Raji (cell line): Measurements from ENCODE around the gene SLC8B1.

Experiments used
- POLR2A ChIP-seq: IDR thresholded peaks from 2 replicates; pipeline ENCODE4 v1.6.1; 2011; ENCODE audit warnings: low read depth, low read length, control low read depth; ENCODE audit not compliant: insufficient read depth

The SLC8B1 gene

DNA sequence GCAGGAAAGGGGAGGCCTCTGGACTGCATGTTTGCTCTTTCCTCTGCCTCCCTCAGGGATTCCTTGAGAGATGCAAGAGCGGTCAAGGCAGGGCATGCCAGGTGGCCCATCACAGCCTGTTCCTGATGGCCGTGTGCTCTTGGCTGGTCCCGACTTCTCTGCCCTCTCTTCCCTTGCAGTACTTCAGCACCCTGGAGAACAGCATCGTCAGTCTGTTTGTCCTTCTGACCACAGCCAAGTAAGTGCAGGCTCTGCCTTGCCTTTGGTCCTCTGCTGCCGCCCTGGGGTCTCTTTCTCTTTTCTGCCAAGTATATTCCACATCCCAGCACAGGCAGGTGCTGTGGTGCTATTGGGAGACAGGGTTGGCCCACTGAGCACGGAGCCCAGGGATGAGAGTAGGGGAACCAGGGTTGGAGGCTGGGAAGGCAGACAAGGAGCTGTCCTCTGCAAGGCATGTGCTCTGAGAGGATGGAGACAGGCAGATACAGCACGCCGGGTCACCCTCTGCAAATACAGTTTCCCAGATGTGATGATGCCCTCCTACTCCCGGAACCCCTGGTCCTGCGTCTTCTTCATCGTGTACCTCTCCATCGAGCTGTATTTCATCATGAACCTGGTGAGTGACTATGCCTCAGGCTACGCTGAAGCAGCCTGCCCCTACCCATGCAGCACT, 61.7 kb downstream of the SLC8B1 start:
- no peak for TF ChIP-seq POLR2A

- TF ChIP-seq POLR2A = no peak
These were observed 62.9 kb downstream of the SLC8B1 start for GRCh38 chr12:113271853-113272561.

- TF ChIP-seq POLR2A = no peak
These were observed 63.5 kb downstream of the SLC8B1 start for GRCh38 chr12:113271466-113271852.

DNA sequence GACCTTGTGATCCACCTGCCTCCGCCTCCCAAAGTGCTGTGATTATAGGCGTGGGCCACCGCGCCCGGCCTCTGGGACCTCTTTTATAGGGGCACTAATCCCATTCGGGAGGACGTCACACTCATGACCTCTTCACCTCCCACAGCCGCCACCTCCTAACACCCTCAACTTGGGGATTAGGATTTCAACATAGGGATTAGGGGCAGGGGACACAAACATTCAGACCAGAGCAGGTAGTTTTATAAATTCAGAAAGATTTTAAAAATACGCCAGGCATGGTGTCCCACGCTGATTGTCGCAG, 64.2 kb downstream of the SLC8B1 start:
- TF ChIP-seq POLR2A = no peak

DNA sequence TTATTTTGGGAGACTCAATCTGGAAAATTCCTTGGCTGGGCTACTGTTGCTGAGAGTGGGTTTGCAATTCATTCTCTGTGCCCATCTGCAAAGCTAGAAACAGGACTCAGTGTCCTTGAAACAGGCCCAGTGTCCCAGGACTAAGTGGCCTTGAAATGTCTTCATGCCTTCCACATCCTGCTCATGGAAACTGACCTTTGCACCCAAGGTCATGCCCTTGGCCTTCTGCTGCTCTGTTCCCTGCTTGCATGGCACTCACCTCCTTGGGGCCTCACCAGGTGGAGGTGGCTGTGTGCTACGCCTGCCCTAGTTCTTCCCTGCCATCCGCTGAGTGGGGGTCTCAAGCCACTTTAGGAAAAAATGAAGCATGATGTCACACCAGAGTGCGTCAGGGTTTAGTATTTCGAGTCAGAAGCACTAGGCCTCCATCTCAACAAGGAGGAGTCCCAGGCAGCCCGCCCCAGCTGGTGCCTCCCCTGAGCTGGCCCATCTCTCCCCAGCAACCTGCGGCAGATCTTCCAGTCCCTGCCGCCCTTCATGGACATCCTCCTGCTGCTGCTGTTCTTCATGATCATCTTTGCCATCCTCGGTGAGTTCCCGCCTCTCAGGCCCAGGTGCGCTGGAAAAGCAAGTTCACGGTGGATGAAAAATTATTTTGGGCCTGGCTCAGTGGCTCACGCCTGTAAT, 65.5 kb downstream of the SLC8B1 start:
- TF ChIP-seq POLR2A = no peak

DNA sequence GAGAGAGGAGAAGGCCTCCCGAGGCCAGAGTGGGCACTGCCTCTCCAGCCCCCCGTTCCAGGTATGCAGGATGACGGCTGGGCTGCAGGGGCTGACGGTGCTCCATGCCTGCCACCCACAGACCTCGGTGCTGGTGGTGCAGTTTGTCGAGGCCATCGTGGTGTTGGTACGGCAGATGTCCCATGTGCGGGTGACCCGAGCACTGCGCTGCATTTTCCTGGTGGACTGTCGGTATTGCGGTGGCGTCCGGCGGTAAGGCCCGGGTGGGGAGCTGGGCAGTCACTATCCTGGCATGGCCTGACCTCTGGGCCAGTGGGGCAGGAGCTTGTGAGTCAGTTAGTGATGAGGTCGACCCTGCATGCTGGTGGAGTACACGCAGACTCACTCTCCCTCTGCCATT, 66.3 kb downstream of the SLC8B1 start:
- no peak for TF ChIP-seq POLR2A

DNA sequence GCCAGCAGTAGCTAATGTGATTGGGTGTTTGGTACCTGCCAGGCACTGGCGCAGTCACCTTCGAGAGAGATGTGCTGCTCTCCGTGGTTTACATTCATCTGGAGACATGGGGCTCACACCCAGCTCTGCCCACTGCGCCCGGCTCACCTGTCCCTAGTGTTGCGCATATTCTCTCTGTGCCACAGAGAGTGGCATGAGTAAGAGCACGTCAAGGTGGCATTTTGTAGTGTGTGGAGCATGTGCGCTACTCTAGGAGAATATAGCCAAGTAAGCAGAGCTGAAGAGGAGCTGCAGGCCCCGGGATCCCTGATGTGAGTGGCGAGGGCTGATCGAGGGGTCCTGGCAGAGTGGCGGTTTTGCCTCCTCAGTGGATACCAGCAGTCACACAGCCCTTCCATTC, 66.8 kb downstream of the SLC8B1 start:
- no peak for TF ChIP-seq POLR2A

DNA sequence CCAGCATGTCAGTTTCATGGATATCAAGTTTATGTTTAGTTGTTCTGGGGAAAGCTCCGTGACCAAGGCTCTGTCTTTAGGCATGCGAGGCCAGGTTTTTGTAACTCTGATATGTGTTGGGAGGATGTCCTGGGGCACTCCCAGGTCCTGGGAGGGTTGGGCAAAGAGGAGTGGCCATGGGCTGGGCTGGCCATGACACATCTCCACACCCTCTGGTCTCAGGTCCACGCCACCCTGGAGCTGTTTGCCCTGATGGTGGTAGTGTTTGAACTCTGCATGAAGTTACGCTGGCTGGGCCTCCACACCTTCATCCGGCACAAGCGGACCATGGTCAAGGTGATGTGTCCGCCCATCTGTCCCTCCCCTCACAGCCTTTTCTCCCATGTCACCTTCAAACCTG, 67.3 kb downstream of the SLC8B1 start:
- TF ChIP-seq POLR2A = no peak

GRCh38 chr12:113266106-113266895, 68.6 kb downstream of the SLC8B1 start:
- no peak for TF ChIP-seq POLR2A

- TF ChIP-seq POLR2A = no peak
These were observed 71.4 kb downstream of the SLC8B1 start for GRCh38 chr12:113263431-113263963.

GRCh38 chr12:113262710-113263109, 72.2 kb downstream of the SLC8B1 start:
- TF ChIP-seq POLR2A = no peak

- TF ChIP-seq POLR2A = no peak
These were observed 73.0 kb downstream of the SLC8B1 start for GRCh38 chr12:113261847-113262470.

GRCh38 chr12:113260636-113261300, 74.1 kb downstream of the SLC8B1 start:
- TF ChIP-seq POLR2A = no peak

DNA sequence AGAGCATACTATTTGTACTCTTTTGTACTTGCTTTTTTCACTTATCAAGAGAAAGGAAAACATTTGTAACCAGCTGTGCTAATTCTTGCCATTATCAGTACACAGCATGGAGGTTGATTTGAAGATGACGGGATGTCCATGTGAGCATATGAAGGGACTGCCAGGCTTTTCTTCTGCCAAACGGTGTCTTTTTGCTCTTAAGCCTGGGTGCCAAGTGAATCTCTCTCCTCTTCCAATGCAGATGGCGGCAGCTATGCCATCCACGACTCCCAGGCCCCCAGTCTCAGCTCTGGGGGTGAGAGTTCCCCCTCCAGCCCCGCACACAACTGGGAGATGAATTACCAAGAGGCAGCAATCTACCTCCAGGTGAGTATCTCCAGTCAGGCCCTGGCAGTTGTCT, 74.8 kb downstream of the SLC8B1 start:
- TF ChIP-seq POLR2A = no peak
